ENCODE data around the gene SEMA3D.

DNA sequence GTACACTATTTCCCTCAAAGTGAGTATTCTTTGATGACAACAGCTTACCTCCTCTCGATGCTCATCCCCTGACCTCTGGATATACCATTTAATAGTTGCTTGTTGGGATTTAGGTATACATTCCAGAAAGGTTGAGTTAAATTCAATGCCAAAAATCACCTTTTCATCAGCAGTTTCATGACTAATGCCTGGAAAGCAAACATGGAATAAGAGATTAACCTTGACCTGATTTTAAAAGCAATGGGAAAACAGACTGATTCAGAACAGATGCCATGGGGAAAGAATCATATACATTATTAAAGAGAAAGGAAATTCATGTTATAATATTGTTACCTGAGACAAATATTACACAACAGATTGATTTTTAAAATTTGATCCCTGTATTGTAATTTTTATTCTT lies 180.1 kb downstream of the SEMA3D start:
- TF ChIP-seq, protein P1, sequence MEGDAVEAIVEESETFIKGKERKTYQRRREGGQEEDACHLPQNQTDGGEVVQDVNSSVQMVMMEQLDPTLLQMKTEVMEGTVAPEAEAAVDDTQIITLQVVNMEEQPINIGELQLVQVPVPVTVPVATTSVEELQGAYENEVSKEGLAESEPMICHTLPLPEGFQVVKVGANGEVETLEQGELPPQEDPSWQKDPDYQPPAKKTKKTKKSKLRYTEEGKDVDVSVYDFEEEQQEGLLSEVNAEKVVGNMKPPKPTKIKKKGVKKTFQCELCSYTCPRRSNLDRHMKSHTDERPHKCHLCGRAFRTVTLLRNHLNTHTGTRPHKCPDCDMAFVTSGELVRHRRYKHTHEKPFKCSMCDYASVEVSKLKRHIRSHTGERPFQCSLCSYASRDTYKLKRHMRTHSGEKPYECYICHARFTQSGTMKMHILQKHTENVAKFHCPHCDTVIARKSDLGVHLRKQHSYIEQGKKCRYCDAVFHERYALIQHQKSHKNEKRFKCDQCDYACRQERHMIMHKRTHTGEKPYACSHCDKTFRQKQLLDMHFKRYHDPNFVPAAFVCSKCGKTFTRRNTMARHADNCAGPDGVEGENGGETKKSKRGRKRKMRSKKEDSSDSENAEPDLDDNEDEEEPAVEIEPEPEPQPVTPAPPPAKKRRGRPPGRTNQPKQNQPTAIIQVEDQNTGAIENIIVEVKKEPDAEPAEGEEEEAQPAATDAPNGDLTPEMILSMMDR (IDR thresholded peaks at IDR 0.05) = no peak
- no peak for TF ChIP-seq ZFX (IDR thresholded peaks at IDR 0.05; ENCODE audit: borderline replicate concordance)

Data from 22Rv1 (cell line).